Measurements from ENCODE around the gene IFIT1B.

The IFIT1B gene

GRCh38 chr10:89393898-89394297 lies 16.0 kb downstream of the IFIT1B start:
- TF ChIP-seq CTCF (IDR thresholded peaks at IDR 0.05) = no peak

DNA sequence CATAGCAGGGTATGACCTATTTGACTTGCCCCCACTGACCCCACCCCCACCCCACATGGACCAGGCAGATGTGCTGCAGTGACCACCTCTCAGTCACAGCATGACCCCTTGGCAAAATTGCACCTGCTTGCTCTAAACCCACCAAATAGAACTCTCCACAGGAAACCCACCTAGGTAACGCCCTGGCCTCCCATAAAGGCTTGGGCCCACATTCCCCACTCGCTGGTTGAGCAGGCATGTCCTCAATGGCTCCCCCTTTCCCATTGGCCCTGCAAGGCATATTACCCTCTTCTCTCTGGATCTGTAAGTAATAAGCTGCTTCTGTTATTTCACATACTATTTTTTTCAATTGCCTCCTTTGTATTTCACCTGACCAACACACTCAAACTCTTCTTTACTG lies 17.3 kb downstream of the IFIT1B start:
- TF ChIP-seq CTCF (IDR thresholded peaks at IDR 0.05) = no peak

DNA sequence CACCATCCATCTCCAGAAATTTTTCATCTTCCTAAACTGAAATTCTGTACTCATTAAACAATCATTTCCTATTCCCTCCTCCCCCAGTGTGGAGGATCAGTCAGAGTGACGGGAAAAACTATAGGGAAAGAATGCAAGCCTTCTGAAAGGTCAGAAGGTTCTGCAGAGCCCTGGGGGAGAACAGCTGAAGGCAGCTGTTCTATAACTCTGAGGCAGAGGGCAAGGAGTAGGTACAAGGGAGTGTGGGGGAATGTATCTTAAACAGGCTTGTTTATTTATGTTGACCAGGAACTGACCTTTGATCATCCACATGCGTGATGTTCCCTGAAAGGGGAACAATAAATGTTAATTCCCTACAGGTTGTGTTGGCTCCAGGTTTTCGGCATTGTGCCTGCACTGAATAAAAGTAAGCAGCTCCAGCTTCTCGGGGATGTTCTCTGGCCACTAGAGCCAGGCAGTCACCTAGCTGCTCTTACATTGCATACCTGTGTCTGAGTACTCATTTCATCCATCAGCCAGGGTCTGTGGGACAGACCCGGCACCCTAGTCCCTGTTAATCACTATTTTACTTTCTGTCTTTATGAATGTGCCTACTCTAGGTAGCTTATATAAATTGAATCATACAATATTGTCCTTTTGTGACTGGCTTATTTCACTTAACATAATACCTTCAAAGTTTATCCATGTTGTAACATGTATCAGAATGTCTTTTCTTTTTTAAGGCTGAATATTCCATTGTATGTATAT lies 20.3 kb downstream of the IFIT1B start:
- TF ChIP-seq CTCF (IDR thresholded peaks at IDR 0.05) = no peak

DNA sequence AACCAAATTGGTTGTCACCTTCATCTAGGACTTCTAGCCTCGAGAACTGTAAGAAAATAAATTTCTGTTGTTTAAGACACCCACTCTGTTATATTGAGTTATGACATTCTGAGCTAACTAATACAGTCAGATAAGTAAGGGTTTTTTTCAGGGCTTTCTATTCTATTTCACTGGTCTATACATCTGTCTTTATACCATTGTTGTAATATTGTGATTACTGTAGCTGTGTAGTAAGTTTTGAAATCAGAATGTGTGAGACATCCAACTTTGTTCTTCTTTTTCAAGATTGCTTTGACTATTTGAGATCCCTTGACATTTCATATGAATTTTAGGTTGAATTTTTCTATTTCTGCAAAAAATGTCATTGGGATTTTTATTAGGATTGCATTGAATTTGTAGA lies 22.1 kb downstream of the IFIT1B start:
- TF ChIP-seq CTCF (IDR thresholded peaks at IDR 0.05) = no peak

- TF ChIP-seq CTCF (IDR thresholded peaks at IDR 0.05) = no peak
Observed at GRCh38 chr10:89403043-89403442, 25.2 kb downstream of the IFIT1B start.

GRCh38 chr10:89404104-89405047 lies 26.5 kb downstream of the IFIT1B start:
- TF ChIP-seq CTCF (IDR thresholded peaks at IDR 0.05) = no peak

DNA sequence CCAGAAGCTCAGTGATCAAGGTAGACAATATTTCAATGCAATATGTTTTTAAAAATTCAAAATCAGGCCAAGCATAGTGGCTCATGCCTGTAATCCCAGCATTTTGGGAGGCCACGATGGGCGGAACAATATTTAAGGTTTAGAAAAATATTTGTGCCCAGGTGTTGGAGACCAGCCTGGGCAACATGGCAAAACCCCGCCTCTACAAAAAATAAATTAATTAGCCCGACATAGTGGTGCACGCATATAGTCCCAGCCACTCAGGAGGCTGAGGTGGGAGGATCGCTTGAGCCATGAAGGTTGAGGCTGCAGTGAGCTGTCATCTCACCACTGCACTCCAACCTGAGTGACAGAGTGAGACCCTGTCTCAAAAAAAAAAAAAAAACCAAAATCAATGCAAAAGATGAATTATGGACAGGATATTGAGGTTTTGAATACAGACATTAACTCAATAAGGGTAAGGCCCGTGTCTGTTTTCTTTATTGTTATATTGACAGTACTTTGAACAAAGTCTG lies 35.6 kb downstream of the IFIT1B start:
- no peak for TF ChIP-seq CTCF (IDR thresholded peaks at IDR 0.05)
